OCI-LY1 (cell line): ENCODE data around the gene CCDC50.

Experiments used
- H2AFZ ChIP-seq: fragments of 200-600 bp; sonication (generic), shearing (Covaris generic); 2 replicates; pipeline ENCODE4 v1.6.0; 2014; ENCODE audit warnings: antibody characterized with exemption, mild to moderate bottlenecking, low read length
- H3F3A ChIP-seq: fragments of 200-600 bp; sonication (generic), shearing (Covaris generic); 2 replicates; pipeline ENCODE4 v1.6.0; 2014; ENCODE audit warnings: mild to moderate bottlenecking, antibody characterized with exemption, low read length, moderate library complexity; ENCODE audit not compliant: insufficient read depth
- H3K27ac ChIP-seq: fragments of 200-600 bp; sonication (generic); 2 replicates; pipeline ENCODE4 v1.5.1; 2014; ENCODE audit warnings: low read length, mixed run types, mild to moderate bottlenecking, low read depth; ENCODE audit not compliant: poor library complexity, severe bottlenecking
- H3K27me3 ChIP-seq: fragments of 200-600 bp; sonication (generic); 2 replicates; pipeline ENCODE4 v1.6.0; 2014; ENCODE audit warnings: antibody characterized with exemption, mild to moderate bottlenecking, low read length, moderate library complexity; ENCODE audit not compliant: insufficient read depth
- H3K36me3 ChIP-seq: fragments of 200-600 bp; sonication (generic); 2 replicates; pipeline ENCODE4 v1.6.1; 2014; ENCODE audit warnings: mild to moderate bottlenecking, antibody characterized with exemption, low read length, moderate library complexity, mixed read lengths; ENCODE audit not compliant: insufficient read depth
- H3K4me1 ChIP-seq: fragments of 200-600 bp; sonication (generic); 2 replicates; pipeline ENCODE4 v1.5.1; 2014; ENCODE audit warnings: mild to moderate bottlenecking, low read length, moderate library complexity; ENCODE audit not compliant: insufficient read depth, severe bottlenecking
- H3K4me2 ChIP-seq: fragments of 200-600 bp; sonication (generic), shearing (Covaris generic); 2 replicates; pipeline ENCODE4 v1.6.1; 2014; ENCODE audit warnings: low read length
- H3K4me3 ChIP-seq: fragments of 200-600 bp; sonication (generic); 2 replicates; pipeline ENCODE4 v1.5.1; 2014; ENCODE audit warnings: low read length, low read depth, mild to moderate bottlenecking, mixed read lengths; ENCODE audit not compliant: poor library complexity, severe bottlenecking
- H3K79me2 ChIP-seq: fragments of 200-600 bp; shearing (Covaris generic); 2 replicates; pipeline ENCODE4 v1.6.1; 2016; ENCODE audit warnings: mixed run types, low read length, mixed read lengths; ENCODE audit not compliant: insufficient read depth
- H3K9ac ChIP-seq: fragments of 200-600 bp; sonication (generic), shearing (Covaris generic); 2 replicates; pipeline ENCODE4 v1.6.1; 2014; ENCODE audit warnings: mild to moderate bottlenecking, low read length, mixed read lengths
- H3K9me2 ChIP-seq: fragments of 200-600 bp; sonication (generic), shearing (Covaris generic); 2 replicates; pipeline ENCODE4 v1.6.1; 2014; ENCODE audit warnings: low read depth, mild to moderate bottlenecking, low read length, mixed read lengths
- H3K9me3 ChIP-seq: fragments of 200-600 bp; shearing (Covaris generic); 2 replicates; pipeline ENCODE4 v1.6.1; 2014; ENCODE audit warnings: low read length, mixed read lengths
- H4K20me1 ChIP-seq: fragments of 200-600 bp; sonication (generic), shearing (Covaris generic); 2 replicates; pipeline ENCODE4 v1.6.0; 2016; ENCODE audit warnings: mild to moderate bottlenecking, low read length; ENCODE audit not compliant: insufficient read depth
- CTCF ChIP-seq: fragments of 200-600 bp; sonication (generic), shearing (Covaris generic); IDR thresholded peaks from 2 replicates; pipeline ENCODE4 v1.5.1; 2017; ENCODE audit warnings: mild to moderate bottlenecking, antibody characterized with exemption, low read length, moderate library complexity, mixed read lengths
- EZH2 ChIP-seq: fragments of 200-600 bp; sonication (generic), shearing (Covaris generic); IDR thresholded peaks from 2 replicates; pipeline ENCODE4 v1.8.0; 2017; ENCODE audit warnings: borderline replicate concordance, mixed run types, mild to moderate bottlenecking, antibody characterized with exemption, low read length, moderate library complexity, mixed read lengths

Gene CCDC50

GRCh38 chr3:191435981-191436380 is 106.8 kb downstream of the CCDC50 start:
- Histone ChIP-seq H2AFZ (no peak overlapping the region), H3K27me3 (no peaks in the 10 kb centered on the region), H3F3A (no peaks in the 10 kb centered on the region), H3K79me2 (no peaks in the 10 kb centered on the region), H3K4me1 (no peaks in the 10 kb centered on the region), H3K27ac (no peak overlapping the region), H3K9me3 (no peaks in the 10 kb centered on the region), H4K20me1 (no peaks in the 10 kb centered on the region), H3K9me2 (no peaks in the 10 kb centered on the region), H3K36me3 (no peaks in the 10 kb centered on the region), H3K4me3 (no peak overlapping the region), H3K4me2 (no peak overlapping the region), H3K9ac (no peak overlapping the region)
- TF ChIP-seq CTCF (no peak), EZH2 (no peak)

DNA sequence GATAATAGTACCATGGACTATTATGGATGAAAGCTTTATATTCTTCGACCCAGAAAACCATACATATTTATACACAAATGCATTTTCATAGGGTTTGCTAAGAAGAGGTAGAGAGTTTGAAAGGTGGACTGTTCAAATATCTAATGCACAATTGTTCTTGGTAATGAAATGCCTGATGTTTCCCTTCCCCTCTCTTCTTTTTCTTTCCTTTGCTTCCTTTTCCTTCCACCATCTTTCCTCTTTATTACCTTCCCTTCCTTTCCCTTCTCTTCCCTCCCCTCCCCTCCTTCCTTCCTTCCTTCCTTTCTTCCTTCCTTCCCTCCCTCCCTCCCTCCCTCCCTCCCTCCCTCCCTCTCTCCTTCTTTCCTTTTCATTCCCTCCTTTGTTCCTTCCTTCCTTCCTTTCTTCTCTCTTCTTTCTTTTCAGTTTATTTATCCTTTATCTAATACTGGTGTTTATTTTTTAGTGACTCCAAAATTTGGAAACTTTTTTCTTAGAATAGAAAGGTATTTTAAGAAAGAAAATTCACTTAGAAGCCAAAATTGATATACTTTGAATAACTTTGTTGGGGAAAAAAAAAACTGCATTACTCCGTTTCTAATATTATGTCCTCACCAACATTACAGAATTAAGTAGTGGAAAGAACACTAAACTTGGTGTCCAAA is 109.1 kb downstream of the CCDC50 start:
- H2AFZ ChIP-seq = no peak overlapping the region
- no peaks in the 10 kb centered on the region for H3K27me3 ChIP-seq
- no peaks in the 10 kb centered on the region for H4K20me1 ChIP-seq
- no peak overlapping the region for H3K9ac ChIP-seq
- no peaks in the 10 kb centered on the region for H3K79me2 ChIP-seq
- H3F3A ChIP-seq = no peaks in the 10 kb centered on the region
- no peaks in the 10 kb centered on the region for H3K36me3 ChIP-seq
- H3K4me1 ChIP-seq = no peaks in the 10 kb centered on the region
- no peak overlapping the region for H3K27ac ChIP-seq
- no peaks in the 10 kb centered on the region for H3K9me3 ChIP-seq
- no peaks in the 10 kb centered on the region for H3K9me2 ChIP-seq
- TF ChIP-seq CTCF = no peak
- no peak for TF ChIP-seq EZH2
- H3K4me3 ChIP-seq = no peak overlapping the region
- no peak overlapping the region for H3K4me2 ChIP-seq

DNA sequence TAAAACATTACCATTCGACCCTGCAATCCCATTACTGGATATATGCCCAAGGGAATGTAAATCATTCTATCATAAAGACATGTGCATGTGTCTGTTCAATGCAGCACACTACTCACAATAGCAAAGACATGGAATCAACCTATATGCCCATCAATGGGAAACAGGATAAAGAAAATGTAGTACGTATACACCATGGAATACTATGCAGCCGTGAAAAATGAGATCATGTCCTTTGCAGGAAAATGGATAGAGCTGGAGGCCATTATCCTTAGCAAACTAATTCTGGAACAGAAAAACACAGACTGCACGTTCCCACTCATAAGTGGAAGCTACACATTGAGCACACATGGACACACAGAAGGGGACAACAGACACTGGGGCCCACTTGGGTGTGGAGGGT is 111.3 kb downstream of the CCDC50 start:
- Histone ChIP-seq H3K4me2 (no peak overlapping the region), H2AFZ (no peak overlapping the region), H3F3A (no peaks in the 10 kb centered on the region), H3K79me2 (no peaks in the 10 kb centered on the region), H3K27me3 (no peaks in the 10 kb centered on the region), H4K20me1 (no peaks in the 10 kb centered on the region), H3K27ac (no peak overlapping the region), H3K4me1 (no peaks in the 10 kb centered on the region), H3K4me3 (no peak overlapping the region), H3K9me2 (no peaks in the 10 kb centered on the region), H3K9ac (no peak overlapping the region), H3K36me3 (no peaks in the 10 kb centered on the region), H3K9me3 (no peaks in the 10 kb centered on the region)
- TF ChIP-seq EZH2 (no peak), CTCF (no peak)
